ENCODE results near the gene TYW1.
"Not testable (repeated sequence)": the region's sequence is repeated elsewhere in the genome, so short reads cannot be mapped to it uniquely, and the experiment has no call there.

The TYW1 gene

DNA sequence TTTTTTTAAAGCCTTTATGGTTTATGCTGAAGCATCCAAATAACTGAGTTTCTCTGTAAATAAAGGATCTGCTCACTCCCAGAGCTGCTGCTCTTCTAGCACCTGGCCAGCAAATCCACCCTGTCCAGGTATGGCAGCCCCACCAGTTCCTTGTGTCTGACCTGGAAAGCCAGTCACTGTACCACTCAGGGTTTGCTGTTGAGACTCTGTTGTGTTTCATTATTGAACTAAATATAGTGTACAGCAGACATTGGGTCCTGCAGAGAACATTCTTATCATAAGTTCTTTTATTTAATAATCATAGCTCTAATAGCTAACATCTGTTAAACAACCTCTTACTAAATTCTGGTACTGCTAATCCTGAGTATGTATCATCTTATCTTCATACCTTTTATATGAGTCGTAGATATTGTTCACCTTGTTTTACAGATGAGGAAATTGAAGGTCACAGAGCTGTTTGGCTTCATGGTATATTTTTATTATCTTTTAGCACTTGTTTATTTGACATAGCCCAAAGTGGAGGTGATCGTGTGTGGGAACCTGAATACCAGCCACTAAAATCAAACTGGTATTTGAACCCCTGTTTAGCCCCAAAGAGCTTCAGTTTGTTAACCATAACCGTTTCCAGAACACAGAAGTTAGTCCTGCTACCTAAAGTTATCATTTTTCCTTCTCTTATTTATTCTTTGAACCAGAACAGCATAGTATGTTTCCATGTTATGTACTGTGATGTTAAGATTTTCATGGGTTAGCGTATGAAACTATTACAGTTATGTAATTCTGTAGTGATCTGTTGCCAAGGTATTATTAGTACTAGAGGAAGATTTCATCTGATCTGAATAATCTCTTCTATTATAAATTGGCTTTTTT is 139.2 kb downstream of the TYW1 start:
- ATAC-seq = not testable (repeated sequence)

DNA sequence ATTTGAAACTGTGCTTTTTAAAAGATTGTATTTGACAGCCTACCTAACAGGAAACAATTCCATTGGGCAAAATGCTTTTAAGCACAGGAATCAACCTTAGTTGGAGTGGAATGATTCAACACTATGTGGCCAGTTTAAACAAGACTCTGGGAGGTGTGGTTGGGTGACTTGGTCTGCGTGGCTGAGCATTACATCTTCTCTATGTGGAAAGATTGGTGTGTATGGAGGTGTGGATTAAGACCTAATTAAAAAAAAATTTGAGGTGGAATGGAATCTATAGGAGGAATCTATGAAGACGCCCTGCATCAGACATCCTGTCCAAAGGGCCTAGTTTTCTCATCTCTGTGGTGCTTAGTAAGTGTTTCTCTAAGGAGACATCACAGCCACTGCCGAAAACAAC is 140.9 kb downstream of the TYW1 start:
- ATAC-seq = not testable (repeated sequence)

DNA sequence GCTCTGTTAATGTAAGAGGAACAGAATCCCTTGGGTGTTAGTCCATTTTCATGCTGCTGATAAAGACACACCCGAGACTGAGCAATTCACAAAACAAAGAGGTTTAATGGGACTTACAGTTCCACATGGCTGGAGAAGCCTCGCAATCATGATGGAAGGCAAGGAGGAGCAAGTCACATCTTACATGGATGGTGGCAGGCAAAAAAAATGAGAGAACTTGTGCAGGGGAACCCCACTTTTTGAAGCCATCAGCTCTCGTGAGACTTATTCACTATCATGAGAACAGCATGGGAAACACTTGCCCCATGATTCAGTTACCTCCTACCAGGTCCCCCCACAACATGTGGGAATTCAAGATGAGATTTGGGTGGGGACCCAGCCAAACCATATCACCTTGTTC is 143.2 kb downstream of the TYW1 start:
- not testable (repeated sequence) for ATAC-seq

DNA sequence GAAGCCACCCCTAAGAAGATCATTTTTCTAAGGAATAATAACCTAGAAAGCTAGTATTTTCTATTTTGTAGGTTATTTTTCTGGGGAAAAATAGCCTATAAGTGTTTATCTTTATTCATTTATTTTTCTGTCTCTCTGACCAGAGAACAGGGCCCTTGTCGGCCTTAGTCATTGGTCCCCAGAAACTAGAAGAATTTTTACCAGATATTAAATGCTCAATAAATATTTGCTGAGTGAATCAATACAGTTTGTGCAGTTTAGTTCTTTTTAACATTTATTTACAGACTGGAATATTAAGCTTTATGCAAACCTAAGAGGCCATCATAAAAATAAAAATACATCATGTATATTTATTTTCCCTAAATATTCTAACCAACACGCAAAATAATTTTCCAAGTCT is 144.4 kb downstream of the TYW1 start:
- ATAC-seq = not testable (repeated sequence)

DNA sequence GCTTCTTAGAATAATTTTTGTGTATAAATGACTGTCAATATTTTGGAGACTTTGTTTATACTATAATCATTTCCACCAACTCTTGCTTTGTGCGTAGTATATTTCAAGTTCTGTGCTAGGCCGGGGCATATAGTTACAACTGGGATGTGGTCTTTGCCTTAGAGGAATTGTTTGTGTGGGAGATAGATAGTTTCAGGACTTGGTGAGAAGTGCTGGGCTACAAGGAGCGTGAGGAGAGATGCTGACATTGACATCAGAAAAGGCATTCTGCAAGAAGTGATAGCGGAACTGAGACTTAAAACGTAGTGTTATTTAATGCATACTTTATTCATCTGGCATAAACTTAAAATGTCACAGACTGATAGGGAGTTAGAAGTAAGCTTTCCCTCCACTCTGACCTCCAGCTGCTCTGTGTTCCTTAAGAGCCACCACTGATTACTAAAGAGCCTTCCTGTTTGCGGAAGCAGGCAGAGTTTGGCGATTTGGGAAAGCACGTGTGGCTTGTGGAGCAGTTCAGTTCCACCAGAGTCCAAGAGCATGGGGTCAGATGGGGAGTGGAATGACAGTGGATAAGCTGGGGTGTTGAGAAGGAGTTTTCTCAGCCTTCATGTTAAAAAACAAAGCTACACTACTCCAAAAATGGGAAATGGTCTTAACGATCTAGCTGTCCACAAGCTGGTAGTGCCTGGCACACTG is 146.6 kb downstream of the TYW1 start:
- not testable (repeated sequence) for ATAC-seq

DNA sequence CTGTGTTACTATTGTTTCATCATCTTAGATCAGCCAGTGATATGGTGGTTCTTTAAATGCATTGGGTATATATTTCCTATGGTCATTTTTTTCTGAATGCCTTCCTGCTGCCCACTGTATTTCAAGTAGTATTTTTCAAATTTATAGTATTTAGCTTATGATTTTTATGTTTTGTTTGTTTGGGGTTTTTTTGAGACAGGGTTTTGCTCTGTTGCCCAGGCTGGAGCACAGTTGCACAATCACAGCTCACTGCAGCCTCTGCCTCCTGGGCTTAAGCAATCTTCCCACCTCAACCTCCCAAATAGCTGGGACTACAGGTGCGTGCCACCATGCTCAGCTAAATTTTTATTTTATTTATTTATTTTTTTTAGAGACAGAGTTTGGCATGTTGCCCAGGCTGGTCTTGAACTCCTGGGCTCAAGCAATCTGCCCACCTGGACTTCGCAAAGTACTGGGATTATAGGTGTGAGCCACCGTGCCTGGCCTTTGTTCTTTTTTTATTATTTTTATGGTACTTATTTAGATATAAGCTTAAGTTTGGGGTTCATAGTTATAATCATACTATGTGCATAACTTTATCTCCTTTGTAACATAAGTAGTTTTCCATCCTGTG is 149.1 kb downstream of the TYW1 start:
- not testable (repeated sequence) for ATAC-seq

DNA sequence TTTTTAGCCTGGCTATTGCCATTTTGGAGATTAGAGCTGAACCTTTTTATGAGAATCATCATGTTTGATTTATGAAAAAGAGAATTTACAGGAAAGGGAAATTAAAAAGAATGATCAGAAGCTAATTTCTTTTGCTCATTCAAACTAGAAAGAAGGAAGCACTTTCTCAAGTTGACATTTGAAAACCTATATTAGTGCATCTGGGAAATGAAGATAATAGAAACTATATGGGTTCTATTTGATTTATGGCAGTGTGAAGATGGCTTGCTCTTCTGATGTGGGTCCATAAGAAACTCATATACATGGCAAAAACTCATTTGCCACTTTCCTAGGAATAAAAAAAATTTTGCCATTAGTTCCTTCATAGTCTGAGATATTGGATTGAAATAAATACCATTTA is 152.5 kb downstream of the TYW1 start:
- ATAC-seq = not testable (repeated sequence)

DNA sequence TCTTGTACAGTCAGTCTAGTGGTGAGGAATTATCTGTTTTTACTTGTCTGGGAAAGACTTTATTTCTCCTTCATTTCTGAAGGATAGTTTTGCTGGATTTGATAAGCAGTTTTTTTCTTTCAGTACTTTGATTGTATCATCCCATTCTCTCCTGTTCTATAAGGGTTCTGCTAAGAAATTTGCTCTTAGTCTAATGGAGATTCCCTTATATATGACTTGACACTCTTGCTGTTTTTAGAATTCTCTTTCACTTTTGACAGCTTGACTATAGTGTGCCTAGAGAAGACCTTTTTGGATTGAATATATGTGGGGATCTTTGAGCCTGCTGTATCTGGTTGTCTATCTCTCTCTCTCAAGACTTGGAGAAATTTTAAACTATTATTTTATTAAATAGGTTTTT is 157.7 kb downstream of the TYW1 start:
- not testable (repeated sequence) for ATAC-seq

DNA sequence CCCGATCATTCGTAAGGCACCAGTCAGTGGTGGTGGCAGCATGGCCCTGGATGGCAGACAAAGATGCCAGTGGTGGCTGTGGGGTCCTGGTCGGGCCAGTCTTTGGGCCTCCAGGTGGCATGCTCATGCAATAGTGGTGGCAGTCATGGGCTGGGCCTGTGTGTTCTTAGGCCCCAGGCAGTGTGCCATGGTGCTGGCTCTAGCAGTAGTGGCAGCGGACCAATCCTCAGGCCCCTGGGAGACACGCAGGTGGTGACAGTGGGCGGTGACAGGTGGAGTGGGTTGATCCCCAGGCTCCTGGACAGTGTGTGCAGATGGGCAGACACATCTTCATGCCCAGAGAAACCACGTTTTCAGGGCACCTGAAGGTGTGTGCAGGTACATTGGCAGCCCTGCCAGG is 159.4 kb downstream of the TYW1 start:
- not testable (repeated sequence) for ATAC-seq

DNA sequence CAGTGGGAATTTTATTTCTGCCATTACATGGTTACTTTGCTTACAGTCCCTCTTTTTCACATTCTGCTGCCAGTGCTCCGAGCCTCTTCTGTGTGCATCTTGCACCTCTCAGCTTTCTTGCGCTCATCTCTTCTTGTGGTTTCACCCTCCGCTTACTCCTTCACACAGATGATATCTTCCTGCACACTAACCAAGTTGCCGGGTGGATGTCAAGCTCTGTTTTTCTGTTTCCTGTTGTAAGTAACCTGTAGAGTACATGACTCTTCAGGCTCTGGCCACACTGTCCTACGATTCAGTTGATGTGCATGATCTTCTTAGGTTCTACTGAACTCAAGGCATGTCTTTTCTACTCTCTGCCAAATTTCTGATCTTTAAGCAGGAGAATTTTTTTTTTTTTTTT is 166.7 kb downstream of the TYW1 start:
- peak in 1 of 2 donors; percentile 63 for ATAC-seq

DNA sequence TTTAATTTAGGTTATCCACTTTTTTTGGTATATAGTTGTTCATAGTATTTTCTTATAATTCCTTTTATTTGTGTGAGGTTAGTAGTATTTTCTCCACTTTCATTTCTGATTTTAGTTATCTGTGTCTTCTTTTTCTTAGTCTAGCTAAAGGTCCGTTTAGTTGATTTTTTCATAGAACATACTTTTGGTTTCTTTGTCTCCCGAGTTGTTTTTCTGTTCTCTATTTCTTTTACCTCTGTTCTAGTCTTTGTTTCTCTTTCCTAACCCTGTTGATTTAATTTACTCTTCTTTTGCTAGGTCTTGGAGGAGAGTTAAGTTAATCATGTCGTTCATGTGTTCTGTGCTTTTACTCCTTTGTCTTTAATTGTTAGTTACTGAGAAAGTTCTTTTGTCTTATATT is 174.5 kb downstream of the TYW1 start:
- ATAC-seq = not testable (repeated sequence)

DNA sequence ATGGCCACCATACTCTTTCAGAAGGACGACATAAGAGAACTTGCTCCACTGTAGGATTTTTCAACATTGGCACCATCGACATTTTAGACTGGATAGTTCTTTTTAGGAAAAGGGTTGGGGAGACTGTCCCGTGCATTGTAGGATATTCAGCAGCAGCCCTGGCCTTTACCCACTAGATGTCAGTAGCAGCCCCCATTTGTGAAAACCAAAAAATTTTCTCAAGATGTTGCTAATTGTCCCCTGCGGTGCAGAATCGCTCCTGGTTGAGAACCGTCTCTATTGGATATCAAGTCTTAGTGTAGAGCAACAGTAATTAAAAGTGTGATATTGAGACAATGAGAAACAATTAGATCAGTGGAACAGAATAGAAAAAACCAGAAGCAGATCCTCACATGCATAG is 180.1 kb downstream of the TYW1 start:
- ATAC-seq = not testable (repeated sequence)

DNA sequence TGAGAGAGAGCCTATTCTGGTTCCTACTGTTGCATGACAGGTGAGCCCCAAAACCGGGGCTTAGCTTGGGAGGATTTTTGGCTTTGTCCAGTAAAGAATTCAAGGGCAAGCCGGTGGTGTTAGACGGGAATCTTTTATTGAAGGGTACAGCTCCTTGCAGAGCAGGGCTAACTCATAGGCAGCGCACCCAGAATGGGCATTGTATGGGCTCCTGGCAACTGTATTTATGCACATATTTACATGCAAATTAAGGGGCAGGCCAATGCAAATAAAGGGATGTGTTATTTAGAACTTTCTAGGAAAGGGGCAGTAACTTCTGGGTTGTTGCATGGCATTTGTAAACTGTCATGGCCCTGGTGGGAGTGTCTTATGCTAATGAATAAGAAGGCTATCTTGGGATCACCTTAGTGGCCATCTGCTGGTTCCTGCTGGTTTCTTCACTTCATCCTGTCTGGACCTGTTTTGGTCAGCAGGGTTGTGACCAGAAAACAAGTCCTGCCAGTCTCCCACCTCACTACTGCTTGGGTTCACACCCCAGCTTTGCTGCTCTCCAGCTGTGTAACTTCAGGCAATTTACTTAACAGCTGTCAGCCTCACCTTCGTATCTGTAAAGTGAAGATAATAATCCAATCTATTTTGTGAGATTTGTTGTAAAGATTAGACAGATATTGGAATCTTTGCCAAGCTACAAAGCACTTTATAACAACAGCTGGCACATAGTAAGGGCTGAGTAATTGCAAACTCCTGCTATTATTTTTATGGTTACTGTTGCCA is 182.5 kb downstream of the TYW1 start:
- not testable (repeated sequence) for ATAC-seq

DNA sequence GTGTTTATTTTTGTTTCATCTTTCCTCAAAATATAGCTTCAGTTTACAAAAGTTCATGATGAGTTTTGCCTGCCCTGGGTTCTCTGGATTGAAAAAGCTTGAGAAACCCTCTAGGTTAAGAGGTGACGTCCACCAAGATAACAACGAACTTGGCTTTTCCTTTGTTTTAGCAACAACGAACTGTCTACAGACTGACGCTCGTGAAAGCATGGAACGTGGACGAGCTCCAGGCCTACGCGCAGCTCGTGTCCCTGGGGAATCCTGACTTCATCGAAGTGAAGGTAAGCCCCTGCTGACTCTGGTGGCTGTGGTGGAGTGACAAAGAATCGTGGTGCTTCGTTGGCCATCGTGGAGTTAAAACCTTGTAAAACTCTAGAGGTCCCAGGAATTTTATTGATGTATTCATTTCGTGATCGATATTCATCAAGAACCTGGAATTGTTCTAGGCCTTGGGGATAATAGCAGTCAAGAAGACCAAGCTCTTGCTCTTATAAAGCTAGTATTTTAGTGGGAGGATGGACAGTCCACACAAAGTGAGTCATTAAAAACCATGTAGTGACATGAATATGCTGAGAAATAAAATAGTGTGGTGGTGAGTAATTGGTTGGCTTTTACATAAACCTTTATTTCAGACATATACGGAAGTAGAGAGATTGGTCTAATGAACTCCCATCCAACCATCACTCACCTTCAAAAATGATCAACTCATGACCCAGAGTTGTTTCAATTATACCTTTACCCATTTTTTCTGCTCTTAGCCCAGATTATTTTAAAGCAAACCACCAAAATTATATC is 186.5 kb downstream of the TYW1 start:
- ATAC-seq = not testable (repeated sequence)

DNA sequence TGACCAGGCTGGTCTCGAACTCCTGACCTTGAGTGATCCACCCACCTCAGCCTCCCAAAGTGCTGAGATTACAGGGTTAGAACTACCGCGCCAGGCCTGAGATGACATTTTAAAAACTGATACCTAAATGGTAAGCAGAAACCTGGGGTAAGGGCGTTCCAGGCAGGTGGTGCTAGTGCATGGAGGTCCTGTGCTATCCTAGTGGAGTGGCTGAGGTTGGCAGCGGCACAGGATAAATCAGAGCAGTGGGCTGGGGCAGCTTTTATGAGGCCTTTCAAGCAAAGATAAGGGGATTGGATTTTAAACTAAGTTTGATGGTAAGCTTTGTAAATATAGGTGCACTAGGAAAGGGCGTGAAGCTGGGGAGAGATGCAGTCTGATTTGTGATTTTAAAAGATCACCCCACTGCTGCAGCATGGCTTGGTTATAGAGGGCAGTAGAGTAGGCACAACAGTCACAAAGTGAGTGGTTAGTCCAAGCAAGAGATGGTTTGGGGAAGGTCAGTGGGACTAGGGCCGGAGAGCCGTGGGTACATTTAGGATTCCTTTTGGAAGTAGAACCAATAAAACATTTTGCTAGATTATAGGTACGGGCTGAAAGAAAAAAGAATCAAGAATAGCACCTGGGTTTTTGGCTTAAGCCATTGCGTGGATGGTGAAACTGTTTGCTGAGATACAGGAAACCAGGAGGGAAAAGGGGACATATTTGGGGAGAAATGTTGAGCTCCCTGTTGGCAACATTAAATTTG is 188.5 kb downstream of the TYW1 start:
- not testable (repeated sequence) for ATAC-seq

DNA sequence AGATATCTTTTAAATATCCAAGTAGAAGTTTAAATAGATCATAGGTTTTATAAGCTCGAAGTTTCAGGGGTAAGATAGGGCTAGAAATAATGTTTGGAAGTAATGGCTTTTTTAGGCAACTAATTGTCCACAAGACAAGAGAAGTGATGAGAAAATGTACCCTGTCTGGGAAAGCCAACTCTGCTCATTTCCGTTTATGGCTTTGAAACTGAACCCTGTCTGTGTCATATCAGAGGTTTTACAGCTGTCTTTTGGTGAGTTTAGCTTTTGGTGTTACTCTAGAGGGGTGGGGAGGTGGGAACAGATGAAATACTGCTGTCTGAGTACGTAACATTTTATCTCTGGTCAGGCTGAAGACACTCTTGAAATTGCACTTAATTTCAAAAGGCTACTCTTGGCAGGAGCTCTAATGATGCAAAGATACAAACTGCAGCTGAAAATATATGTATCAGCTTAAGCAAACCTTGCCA is 189.1 kb downstream of the TYW1 start:
- not testable (repeated sequence) for ATAC-seq

DNA sequence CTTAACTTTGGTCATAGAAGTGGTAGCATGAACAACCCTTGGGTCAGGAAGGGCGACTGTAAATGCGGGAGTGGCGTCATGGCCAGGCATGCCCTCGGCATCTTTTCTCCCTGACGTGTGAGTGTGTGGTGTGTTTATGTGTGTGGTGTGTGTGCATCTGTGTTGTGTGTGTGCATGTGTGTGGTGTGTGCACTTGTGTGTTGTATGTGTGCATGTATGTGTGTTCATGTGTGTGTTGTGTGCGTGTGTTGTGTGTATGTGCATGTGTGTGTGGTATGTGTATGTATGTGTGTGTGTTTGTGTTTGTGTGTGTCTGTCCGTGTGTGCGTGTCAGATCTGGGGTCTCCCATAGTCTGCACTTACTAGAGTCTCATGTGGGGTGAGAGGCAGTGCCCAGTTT is 192.5 kb downstream of the TYW1 start:
- not testable (repeated sequence) for ATAC-seq

DNA sequence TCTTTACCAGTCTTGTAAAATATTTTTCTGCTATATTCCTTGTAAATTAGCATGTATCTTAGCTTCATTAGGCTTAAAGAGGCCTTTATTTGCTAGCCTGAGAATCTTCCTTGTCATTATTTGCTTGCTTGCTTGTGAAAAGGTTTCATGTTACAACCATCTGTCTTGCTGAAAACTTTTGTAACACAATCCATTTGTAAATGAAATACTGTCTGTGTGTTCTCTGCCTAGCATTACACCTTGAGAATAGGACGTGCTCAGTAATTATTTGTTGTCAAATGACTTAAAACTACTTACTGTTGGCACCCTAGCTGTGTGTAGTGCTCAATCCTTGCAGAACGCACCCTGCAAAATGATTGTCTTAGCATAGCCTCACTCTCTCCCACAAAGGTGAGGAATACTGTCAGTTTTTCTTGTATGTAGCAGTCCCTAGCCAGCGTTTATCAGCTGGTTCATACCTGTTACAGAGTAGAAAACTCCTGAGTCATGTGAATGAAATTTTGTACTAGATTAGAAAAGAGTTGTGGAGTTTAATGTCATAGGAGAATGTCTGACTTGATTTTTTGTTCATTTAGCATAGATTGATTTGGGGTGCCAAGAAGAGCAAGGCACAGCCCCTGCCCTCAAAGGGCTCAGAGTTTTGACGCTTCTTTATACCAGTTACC is 193.3 kb downstream of the TYW1 start:
- not testable (repeated sequence) for ATAC-seq

DNA sequence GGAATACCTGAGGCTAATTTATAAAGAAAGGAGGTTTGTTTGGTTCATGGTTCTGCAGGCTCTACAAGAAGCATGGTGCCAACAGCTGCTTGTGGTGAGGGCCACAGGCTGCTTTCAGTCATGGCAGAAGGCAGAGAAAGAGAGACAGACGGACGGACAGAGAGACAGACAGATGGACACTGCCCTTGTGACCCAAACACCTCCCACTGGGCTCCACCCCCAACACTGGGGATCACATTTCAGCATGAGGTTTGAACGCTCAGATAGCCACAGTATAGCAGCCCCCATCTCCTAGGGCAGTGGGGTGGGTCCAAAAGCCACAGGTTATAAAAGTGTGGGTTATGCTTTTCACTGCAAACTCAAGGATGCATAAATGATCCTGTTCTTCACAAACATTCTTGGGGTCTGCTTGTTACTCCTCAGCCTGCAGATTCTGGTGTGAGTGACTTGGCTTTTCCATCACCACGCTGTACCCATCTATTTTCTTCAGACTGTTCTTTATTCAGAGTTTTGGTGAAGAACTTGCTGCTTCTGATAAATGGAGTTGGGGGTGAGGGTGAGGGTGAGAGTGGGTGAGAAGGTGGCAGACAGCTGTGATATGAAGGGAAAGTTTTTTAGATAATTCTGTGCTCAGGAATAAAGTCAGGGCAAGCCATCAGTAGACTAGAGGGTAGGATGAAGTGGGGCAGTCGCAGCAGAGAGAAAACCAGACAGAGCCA is 194.5 kb downstream of the TYW1 start:
- not testable (repeated sequence) for ATAC-seq
